NCI-H345 (cell line): ENCODE measurements around the gene ANKRD24.
"Not testable (repeated sequence)": the region's sequence is repeated elsewhere in the genome, so short reads cannot be mapped to it uniquely, and the experiment has no call there.

ENCODE experiments used
- DNase-seq: peaks from one replicate; lab custom pipeline; 2025; lab: John Stamatoyannopoulos, UW

ANKRD24 gene

DNA sequence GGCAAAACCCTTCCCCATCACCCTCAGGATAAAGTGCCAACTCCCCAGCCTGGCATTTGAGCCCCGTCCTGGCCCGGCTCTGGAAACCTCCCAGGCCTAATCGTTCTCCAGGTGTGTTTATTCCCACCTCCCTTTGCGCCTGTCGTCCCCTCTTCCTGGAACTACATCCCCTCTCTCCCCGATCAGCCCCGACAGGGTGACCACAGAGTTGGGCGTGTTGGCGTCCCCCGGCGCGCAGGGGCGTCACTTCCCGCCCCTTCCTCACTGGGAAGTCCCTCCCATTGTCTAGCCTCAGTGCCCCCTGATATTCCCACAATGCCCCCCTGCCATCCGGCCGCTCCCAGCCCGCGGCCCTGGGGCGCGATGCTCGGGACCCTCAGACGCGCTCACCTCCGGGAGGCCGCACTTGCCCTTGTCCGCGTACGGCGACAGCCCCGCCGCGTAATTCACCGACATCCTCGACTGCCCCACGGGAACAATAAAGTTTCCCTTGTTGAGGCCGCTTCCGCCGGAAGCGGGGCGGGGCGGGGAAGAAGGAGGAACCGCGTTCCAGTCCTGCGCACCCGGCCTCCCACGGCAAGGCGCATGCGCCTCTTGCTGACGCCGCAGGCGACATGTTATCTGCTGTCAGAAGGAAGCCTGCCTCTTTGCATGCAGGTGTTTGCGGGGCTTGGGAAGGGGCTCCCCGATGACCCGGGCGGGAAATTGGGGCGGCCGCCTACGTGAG is at the start of gene ANKRD24, which contains the start of gene SIRT6:
ANKRD24 (plus strand) TSS at position 606 of the 727 bp plus-strand sequence. CDS start 3,737 bp downstream, outside the sequence.
SIRT6 (minus strand) TSS at position 480 of the 727 bp plus-strand sequence; CDS start at position 456, 24 bp downstream.
- DNase-seq = peak; percentile 98

DNA sequence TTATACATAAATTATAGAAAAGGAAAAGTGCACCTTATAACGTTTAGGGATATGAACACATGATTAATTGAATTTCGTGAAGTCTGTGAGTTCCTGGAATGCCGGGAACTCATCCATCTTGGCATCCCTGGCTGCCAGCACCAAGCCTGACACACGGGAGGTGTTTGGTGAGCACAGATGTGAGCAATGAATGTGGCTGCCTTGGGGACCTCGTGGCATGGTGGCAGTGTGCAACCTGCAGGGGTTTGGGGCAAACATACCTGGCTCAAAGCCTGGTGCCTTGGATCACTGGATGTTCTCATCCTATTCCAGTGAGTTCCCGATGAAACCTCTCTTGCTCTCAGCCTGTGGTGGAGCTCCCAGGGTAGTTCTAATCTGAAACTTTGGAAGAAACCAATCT is 48.1 kb upstream of the ANKRD24 start:
- no peak for DNase-seq

DNA sequence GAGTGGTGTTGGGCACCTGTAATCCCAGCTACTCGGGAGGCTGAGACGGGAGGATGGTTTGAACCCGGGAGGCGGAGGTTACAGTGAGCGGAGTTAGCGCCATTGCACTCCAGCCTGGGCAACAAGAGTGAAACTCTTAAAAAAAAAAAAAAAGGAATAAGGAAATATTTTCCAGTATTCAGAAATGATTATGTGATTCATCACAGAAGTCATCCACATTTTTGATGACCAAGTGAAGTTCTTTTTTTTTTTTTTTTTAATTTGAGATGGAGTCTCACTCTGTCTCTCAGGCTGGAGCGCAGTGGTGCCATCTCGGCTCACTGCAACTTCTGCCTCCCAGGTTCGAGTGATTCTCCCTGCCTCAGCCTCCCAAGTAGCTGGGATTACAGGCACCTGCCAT is 47.1 kb upstream of the ANKRD24 start:
- DNase-seq = not testable (repeated sequence)

DNA sequence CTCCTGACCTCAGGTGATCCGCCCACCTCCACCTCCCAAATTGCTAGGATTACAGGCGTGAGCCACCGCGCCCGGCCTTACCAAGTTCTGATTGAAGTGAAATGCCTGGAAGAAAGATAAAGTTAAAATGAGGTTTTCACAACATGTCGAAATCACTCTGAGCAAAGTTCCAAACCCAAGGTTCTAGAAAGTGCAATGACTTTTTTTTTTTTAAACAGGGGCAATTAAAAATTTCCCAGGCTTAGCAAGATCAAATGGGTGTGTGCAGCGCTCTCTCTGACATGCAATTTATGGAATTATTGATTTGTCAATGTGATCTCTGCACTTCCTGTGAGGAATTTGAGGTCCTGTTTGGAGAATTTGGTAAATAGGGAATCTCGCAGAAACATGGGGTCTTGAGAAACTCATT is 45.8 kb upstream of the ANKRD24 start:
- DNase-seq = no peak

DNA sequence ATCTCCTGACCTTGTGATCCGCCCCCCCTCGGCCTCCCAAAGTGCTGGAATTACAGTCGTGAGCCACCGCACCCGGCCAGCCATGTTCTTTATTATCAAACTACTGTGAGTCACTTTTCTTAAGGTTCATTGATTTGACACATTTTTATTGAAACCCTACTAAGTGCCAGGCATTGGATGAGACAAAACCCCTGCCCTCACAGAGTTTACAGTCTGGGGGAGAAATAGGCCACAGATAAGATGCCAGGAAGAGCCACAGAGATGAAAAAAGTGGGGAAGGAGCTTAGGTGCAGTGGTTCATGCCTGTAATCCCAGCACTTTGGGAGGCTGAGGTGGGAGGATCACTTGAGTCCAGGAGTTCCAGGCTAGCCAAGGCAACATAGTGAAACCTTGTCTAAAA is 44.0 kb upstream of the ANKRD24 start:
- DNase-seq = no peak

DNA sequence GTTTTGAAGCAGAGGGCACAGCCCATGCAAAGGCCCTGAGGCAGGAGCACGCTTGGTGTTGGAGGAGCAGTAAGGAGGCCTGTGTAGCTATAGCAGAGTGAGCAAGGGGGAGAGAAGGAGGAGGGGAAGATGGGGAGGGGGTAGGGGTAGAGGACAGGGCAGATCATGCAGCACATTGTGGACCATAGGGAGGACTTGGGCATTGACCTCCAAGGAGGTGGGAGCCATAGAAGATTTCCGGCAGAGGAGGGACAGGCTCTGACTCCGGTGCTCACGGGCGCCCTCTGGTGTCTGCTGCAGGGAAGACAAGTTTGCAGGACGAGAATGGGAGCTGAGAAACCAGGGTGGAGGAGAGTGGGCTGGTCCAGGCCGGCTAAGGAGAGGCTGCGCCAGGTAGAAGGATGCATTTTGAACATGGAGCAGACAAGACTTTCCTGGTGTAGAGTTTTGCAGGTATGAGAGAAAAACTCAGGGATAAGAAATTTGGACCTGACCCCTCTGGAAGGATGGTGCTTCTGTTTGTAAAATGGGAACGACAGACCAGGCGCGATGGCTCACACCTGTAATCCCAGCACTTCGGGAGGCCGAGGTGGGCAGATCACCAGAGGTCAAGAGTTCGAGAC is 42.8 kb upstream of the ANKRD24 start:
- DNase-seq = peak; percentile 67

DNA sequence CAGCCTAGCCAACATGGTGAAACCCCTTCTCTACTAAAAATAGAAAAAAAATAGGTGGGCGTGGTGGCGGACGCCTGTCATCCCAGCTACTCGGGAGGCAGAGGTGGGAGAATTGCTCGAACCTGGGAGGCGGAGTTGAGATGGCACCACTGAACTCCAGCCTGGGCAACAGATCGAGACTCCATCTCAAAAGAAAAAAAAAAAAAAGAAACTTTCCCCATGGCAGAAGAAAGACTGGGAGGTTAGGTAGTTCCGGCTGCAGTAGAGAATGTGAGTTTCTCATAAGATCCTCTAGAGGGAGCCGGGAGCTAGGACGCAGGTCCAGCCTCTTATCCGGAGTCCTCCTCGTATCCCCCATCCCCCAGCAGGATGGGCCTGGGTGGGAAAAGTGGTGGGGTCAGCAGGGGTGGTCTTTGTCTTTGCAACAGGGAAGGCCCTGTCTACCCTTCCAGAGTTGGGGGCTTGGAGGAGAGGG is 42.2 kb upstream of the ANKRD24 start:
- DNase-seq = peak; percentile 72

DNA sequence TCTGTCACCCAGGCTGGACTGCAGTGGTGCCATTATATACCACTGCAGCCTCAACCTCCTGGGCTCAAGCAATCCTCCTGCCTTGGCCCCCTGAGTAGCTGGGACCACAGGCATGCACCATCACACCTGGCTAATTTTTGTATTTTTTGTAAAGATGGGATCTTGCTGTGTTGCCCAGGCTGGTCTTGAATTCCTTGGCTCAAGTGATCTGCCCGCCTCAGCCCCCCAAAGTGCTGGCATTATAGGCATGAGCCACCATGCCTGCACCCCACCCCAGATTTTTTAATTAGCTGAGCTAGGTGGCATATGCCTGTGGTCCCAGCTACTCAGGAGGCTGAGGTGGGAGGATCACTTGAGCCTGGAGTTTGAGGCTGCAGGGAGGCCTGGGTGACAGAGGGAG is 39.6 kb upstream of the ANKRD24 start:
- not testable (repeated sequence) for DNase-seq

DNA sequence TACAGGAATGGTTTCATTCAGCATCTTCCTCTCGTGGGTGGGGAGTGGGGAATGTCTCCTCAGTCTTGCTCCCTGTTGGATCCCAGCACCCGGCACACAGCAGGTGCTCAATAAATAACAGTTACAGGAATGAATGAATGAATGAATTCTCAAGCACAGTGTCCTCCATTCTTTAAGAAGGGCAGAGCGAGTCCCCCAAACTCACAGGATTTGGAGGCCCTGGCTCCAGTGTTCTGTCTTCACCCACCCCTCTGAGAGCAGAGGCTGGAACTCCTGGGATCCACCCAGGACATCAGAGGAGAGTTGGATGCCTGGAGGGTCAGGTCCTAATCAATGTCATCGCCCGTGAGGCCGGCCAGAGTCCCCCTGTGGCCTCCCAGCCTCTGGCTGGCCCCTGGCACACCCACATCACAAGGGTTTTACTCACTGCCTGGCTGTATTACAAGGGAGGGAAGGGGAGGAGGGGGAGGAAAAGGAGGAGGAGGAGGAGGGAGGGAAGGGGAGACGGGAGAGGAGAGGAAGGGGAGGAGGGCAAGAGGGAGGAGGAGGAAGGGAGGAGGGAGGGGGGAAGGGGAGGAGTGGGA is 37.7 kb upstream of the ANKRD24 start:
- DNase-seq = no peak

DNA sequence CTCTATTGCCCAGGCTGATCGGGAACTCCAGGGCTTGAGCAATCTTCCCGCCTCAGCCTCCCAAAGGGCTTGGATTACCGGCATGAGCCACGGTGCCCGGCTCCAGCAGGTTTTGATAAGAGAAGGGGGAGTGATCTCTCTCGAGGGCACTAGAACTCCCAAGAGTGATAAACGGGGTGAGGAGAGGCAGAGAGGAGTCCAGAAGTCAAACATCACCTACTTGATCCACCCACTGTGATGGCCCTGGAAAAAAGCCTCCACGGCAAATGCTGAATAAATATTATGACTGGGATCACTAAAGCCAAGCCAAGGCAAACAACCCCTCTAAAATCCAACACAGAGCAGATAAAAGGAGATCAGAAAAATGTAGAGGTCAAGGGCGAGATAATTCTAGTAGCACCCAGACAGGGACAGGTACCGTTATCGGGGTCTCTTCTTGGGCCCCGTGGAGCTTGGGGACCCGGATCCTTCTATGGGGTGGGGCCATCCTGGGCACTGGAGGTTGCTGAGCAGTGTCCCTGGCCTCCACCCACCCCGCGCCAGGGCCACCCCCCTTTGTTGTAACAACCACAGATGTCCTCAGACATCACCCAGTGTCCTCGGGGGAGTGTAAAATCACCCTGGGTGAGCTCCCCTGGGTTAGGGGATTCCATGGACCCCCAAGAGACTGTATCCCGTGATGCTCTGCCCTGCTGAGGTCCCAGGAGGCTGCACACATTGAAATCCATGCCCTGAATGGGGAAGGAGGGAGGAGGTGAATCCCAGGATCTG is 32.8 kb upstream of the ANKRD24 start:
- DNase-seq = peak; percentile 19

DNA sequence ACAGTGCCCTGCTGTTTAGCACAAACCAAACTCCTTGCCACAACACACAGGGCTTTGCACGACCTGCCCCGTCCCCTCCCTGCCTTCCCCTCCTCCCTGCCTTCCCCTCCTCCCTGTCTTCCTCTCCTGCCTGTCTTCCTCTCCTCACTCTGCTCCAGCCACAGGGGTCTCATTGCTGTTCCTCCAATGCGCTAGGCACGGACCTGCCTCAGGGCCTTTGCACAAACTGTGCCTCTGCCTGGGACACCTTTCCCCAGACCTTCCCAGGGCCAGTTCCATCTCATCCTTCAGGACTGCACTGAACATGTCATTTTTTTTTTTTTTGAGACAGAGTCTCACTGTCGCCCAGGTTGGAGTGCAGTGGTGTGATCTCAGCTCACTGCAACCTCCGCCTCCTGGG is 30.9 kb upstream of the ANKRD24 start:
- no peak for DNase-seq

DNA sequence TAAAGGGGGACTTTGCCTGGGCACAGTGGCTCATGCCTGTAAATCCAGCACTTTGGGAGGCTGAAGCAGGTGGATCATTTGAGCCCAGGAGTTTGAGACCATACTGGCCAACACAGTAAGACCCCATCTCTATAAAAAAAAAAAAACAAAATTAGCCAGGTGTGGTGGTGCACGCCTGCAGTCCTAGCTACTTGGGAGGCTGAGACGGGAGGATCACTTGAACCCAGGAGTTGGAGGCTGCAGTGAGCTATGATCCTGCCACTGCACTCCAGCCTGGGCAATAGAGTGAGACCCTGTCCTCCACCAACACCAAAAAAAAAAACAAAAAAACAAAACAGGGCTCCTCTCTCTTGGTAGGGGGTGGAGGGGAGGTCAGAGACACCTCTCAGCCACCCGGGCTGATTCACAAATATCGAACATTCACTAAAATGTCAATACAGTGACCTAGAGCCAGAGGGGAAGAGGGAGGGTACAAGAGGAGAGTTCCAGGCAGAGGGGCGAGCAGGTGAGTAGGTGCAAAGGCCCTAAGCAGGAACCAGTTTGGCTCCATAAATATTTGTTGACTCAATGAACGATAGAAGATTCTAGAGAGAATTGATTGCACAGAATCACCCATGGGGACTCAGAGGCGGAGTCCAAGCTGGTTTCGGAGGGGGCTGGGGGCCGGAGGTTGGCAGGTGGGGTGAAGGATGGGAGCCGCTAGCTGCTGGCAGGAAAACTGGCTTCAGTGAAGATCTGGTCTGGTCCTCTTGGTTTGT is 30.1 kb upstream of the ANKRD24 start:
- no peak for DNase-seq

DNA sequence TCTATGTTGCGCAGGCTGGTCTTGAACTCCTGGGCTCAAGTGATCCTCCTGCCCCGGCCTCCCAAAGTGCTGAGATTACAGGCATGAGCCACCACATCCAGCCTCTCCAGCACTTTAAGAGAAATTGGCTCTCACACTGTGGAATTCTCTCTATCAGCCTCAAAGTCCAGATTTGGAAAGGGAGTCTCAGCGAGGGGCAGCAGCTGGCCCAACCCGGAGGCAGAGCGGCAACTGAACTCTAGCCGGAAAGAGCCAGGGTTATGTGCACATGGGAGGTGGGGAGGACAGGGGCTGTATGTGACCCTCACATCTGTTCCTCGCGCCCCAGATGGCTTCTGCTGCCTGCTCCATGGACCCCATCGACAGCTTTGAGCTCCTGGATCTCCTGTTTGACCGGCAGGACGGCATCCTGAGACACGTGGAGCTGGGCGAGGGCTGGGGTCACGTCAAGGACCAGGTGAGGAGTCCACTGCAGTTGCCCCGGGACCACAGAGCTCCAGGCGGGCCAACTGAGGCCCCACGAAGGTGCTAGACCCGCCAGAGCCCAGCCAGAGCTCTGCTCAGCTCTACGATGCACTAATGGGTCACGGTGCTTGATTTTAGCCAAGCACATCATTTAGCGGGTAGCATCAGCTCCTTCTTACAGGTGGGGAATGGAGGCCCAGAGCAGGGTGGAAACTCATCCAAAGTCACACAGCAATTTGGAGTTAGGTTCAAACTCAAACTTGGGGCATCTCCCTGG is 27.7 kb upstream of the ANKRD24 start:
- no peak for DNase-seq

DNA sequence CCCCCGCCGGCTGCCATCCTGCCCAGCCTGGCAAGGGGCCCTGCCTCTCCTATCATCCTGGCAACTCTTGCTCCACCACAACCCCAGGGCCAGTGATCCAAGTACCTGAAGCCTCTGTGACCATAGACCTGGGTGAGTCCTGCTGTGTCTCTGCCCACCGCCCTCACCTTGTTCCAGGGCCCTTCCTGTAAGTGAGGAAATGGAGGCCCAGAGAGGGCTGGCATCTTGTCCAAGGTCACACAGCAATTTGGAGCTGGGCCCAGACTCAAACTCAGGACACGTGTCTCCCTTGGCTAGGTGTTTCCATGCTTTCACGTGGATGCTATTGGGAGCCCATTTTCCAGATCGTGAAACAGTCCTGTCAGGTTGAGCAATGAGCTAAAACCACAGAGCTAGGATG is 25.3 kb upstream of the ANKRD24 start:
- no peak for DNase-seq

DNA sequence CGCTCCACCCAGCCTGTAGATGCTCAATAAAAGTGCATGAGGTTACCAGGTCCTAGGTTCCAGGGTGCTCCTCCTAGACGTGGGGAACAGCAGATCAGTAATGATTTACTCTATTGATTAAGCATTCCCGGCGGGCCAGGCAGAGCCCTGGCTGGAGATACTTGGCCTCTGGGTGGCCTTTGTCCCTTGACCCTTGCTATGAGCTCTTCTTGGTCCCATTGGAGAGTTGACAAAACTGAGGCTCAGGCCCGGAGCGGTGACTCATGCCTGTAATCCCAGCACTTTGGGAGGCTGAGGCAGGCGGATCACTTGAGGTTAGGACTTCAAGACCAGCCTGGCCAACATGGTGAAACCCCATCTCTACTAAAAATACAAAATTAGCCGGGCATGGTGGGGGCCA is 24.5 kb upstream of the ANKRD24 start:
- not testable (repeated sequence) for DNase-seq

DNA sequence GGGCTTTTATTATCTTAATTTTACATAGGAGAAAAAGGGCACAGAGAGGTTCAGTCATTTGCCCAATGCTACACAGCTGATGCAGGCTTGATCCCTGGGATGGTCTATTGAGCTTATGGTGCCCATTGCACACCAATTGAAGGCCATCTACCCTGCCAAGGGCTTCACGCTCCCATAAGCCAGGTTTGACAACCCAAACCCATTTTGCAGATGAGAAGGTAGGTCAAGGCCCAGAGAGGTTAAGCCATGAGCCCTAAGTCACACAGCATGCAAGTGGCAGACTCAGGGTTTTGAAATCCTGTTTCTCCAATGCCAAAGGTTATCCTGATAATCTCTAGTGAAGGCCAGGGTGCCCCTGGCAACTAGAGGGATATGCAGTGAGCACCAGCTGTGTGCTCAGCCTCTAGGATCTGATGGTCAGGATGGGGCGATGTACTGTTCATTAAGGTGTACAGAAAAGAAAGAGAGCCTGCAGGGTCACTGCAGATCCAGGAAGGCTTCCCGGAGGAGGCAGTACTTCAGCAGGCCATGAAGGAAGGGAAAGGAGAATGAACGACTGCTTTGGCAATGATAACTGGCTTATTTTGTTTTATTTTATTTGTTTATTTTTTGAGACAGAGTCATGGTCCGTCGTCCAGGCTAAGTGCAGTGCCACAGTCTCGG is 20.9 kb upstream of the ANKRD24 start:
- DNase-seq = no peak

DNA sequence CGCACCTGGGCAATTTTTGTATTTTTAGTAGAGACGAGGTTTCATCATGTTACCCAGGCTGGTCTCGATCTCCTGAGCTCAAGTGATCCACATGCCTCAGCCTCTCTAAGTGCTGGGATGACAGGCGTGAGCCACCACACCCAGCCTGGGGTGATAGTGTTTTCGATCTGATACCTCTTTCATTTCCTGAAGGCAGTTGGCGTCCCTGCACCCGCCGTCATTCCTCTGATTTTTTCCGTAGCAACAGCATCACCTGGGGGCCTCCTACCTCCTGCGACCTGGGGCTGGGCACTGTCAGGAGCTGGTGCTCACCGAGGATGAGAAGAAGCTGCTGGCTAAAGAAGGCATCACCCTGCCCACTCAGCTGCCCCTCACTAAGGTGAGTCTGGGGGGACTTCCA is 18.2 kb upstream of the ANKRD24 start:
- DNase-seq = no peak

DNA sequence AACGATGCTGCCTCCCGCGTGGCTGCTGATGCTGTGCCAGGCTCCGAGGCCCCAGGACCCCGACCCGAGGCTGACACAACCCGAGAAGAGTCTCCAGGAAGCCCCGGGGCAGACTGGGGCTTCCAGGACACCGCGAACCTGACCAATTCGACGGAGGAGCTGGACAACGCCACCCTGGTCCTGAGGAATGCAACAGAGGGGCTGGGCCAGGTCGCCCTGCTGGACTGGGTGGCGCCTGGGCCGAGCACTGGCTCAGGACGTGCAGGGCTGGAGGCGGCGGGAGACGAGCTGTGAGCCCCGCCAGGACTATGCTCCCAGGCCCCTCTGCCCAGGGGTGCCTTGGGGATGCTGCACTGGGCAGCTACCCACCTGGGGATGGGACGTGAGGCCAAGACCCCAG is 10.8 kb upstream of the ANKRD24 start:
- no peak for DNase-seq

DNA sequence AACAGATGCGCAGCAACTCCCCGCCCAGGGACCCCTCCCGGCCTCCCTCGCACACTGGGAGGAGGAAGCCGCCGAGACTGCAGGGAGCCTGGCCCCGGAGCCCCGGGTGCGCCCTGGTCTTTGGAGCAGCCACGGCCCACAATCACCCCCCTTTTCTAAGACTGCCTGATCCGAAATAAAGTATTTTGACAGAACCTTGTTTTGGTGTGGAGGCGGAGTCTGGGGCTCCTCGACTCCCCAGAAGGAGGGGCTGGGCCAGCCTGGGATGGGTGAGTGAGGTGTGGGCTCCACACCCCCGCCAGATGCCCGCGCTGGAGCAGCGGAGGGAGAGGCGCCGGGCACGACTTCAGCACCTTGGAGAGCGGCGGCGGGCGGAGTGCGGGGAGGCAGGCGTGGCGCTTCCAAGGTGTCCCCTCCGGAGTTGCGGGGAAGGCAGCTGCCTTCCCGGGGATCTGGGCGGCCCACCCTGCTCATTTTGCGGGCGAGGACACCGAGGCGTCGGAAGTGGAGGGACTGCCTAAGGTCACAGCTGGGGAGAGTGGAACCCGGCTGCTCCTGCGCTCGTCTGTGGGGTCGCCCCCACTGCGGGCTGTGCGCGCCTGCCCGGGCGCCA is 9.5 kb upstream of the ANKRD24 start:
- no peak for DNase-seq
